ENCODE data around the gene HAND2.

DNA sequence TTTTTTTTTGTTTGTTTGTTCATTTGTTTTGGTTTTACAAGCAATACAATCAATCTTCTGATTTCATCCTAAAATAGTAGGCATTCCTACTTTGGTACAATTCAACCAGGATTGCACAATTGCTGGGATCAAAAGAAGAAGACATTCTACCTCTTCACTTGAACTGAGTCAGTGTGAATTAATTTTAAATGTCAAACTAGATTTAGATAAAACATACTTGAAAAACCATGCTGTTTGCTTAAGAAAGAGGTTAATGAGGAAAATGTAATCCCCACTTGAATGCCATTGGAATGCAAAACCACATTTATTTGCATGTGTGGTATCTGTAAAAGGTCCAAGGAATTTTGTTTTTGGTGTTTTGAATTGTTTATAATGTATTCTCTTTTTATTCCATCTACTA, 40.5 kb downstream of the HAND2 start:
- TF ChIP-seq, protein P1, sequence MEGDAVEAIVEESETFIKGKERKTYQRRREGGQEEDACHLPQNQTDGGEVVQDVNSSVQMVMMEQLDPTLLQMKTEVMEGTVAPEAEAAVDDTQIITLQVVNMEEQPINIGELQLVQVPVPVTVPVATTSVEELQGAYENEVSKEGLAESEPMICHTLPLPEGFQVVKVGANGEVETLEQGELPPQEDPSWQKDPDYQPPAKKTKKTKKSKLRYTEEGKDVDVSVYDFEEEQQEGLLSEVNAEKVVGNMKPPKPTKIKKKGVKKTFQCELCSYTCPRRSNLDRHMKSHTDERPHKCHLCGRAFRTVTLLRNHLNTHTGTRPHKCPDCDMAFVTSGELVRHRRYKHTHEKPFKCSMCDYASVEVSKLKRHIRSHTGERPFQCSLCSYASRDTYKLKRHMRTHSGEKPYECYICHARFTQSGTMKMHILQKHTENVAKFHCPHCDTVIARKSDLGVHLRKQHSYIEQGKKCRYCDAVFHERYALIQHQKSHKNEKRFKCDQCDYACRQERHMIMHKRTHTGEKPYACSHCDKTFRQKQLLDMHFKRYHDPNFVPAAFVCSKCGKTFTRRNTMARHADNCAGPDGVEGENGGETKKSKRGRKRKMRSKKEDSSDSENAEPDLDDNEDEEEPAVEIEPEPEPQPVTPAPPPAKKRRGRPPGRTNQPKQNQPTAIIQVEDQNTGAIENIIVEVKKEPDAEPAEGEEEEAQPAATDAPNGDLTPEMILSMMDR (IDR thresholded peaks at IDR 0.05), result no peak
- no peak for TF ChIP-seq POLR2A (IDR thresholded peaks at IDR 0.05)
